Naive thymus-derived CD4-positive, alpha-beta T cell (primary cell): ENCODE measurements around the gene TUBGCP6. TPM values are rescaled to one million over a fixed set of nuclear protein-coding genes. Genes with fewer than 3 reads are reported as not detected.

Experiments
- ATAC-seq: fragments of 150-1000 bp; cut with Tn5 transposase; 2 replicates; pipeline ENCODE4 v1.10.0; 2021; ENCODE audit warnings: mild to moderate bottlenecking, moderate library complexity
- CTCF ChIA-PET: fragments of 350-600 bp; sonication (Branson Sonifier 250); formaldehyde crosslinking; loops from one replicate; lab custom pipeline; 2021; ENCODE audit warnings: antibody characterized with exemption; lab: Charles Lee
- POLR2A ChIA-PET: fragments of 350-600 bp; sonication (Branson Sonifier 250); formaldehyde crosslinking; loops from one replicate; lab custom pipeline; 2021; ENCODE audit warnings: antibody characterized with exemption, inconsistent platforms; lab: Charles Lee
- DNase-seq, 9 donors: peaks; one replicate each; pipeline versions ENCODE4 v3.0.0 to v3.0.0-alpha.2; 2020 to 2022; ENCODE audit warnings: mixed read lengths in 1 of 9
- H3K27ac ChIP-seq: one replicate; pipeline ENCODE4 v1.7.0; 2013; ENCODE audit warnings: mild to moderate bottlenecking, low read depth, low read length, moderate library complexity
- H3K27me3 ChIP-seq, 2 donors: one replicate each; pipeline ENCODE4 v1.7.0; 2013; ENCODE audit warnings: low read length in 2 of 2, mild to moderate bottlenecking in 2 of 2, moderate library complexity in 2 of 2; ENCODE audit not compliant: control insufficient read depth in 2 of 2, insufficient read depth in 2 of 2
- H3K36me3 ChIP-seq, 3 experiments: 1 replicate in 2 of 3; 2 replicates in 1 of 3; pipeline ENCODE4 v1.7.0; 2013; ENCODE audit warnings: low read length in 3 of 3, mild to moderate bottlenecking in 3 of 3, moderate library complexity in 1 of 3; ENCODE audit not compliant: insufficient read depth in 3 of 3, control insufficient read depth in 2 of 3
- H3K4me1 ChIP-seq, 2 donors: one replicate each; pipeline ENCODE4 v1.7.0; 2013; ENCODE audit warnings: low read length in 2 of 2, mild to moderate bottlenecking in 2 of 2, moderate library complexity in 1 of 2; ENCODE audit not compliant: control insufficient read depth in 2 of 2, insufficient read depth in 2 of 2
- H3K4me3 ChIP-seq: 2 replicates; pipeline ENCODE4 v1.7.0; 2013; ENCODE audit warnings: mild to moderate bottlenecking, low read length
- H3K9me3 ChIP-seq, 3 experiments: 1 replicate in 2 of 3; 2 replicates in 1 of 3; pipeline ENCODE4 v1.7.0; 2013; ENCODE audit warnings: low read length in 3 of 3; ENCODE audit not compliant: control insufficient read depth in 2 of 3
- H3K27ac Mint-ChIP-seq, 9 donors: one replicate each; pipeline ENCODE4 v1.8.0; 2020 to 2022; ENCODE audit warnings: mixed read lengths in 9 of 9, mild to moderate bottlenecking in 8 of 9, moderate library complexity in 5 of 9, inconsistent platforms in 2 of 9
- H3K27me3 Mint-ChIP-seq, 5 donors: one replicate each; pipeline ENCODE4 v1.8.0; 2021 to 2022; ENCODE audit warnings: mixed read lengths in 5 of 5, mild to moderate bottlenecking in 1 of 5
- H3K36me3 Mint-ChIP-seq, 5 donors: one replicate each; pipeline ENCODE4 v1.8.0; 2020 to 2022; ENCODE audit warnings: mixed read lengths in 5 of 5, mild to moderate bottlenecking in 3 of 5, inconsistent platforms in 1 of 5
- H3K4me1 Mint-ChIP-seq, 7 donors: one replicate each; pipeline ENCODE4 v1.8.0; 2020 to 2022; ENCODE audit warnings: mixed read lengths in 7 of 7, mild to moderate bottlenecking in 3 of 7, inconsistent platforms in 1 of 7
- H3K4me3 Mint-ChIP-seq, 10 donors: one replicate each; pipeline ENCODE4 v1.8.0; 2020 to 2022; ENCODE audit warnings: mild to moderate bottlenecking in 10 of 10, mixed read lengths in 10 of 10, moderate library complexity in 6 of 10, inconsistent platforms in 2 of 10
- H3K9me3 Mint-ChIP-seq, 11 donors: one replicate each; pipeline ENCODE4 v1.8.0; 2020 to 2022; ENCODE audit warnings: mixed read lengths in 11 of 11, mild to moderate bottlenecking in 4 of 11, inconsistent platforms in 1 of 11, moderate library complexity in 1 of 11
- intact Hi-C, 2 donors: fragments of 100-400 bp; cut with micrococcal nuclease; formaldehyde crosslinking; loops; one replicate each; pipeline ENCODE4 v1.15.1; 2023
- polyA plus RNA-seq, 2 donors: library from polyadenylated mRNA; unstranded; fragments of 300-500 nt; fragmentation: Illumina TruSeq; gene quantifications; one replicate each; pipeline ENCODE4 v1.2.3, GENCODE V29; 2021
- total RNA-seq, 6 experiments: library from RNA in 5 of 6; stranded (reverse) in 5 of 6; gene quantifications; 1 replicate in 5 of 6; 2 replicates in 1 of 6; pipeline ENCODE4 v1.2.3 and lab custom pipeline; 2021 to 2026

Gene TUBGCP6
- total and polyA plus RNA-seq, 7 experiments from 2014 or later = 15.2 to 146 (median 123) TPM

- DNase-seq (no peak), ATAC-seq (no peak)
- Histone ChIP-seq H3K27me3 (no peaks in the 10 kb centered on the region), H3K4me3 (peak overlapping the region; percentile 83), H3K36me3 (no peaks in the 10 kb centered on the region), H3K9me3 (no peaks in the 10 kb centered on the region), H3K4me1 (peaks cover 27 to 28% of the 10 kb centered on the region in 2 donors), H3K27ac (peak overlapping the region; percentile 57)
- intact Hi-C loops = loop anchor here in 1 of 2 donors (1.0 kb wide), 2 partner anchors 15 to 36 kb away; no protein-coding TSS in a partner anchor
- Mint-ChIP-seq H3K4me1 (peaks cover 8 to 35% (median 23%) of the 10 kb centered on the region in 7 donors), H3K36me3 (peaks cover 0 to 2% (median 0%) of the 10 kb centered on the region in 5 donors), H3K4me3 (peak overlapping the region in 7 of 10 donors; percentile 54 to 96 (median 87)), H3K9me3 (no peaks in the 10 kb centered on the region), H3K27me3 (peaks cover 0 to 6% (median 0%) of the 10 kb centered on the region in 5 donors), H3K27ac (no peak overlapping the region)
- POLR2A ChIA-PET = interaction anchor here (0.9 kb wide), 2 partner anchors 54 to 59 kb away, joined by 3 read pairs; no protein-coding TSS in a partner anchor
- CTCF ChIA-PET = interaction anchor here (0.5 kb wide), 1 partner anchor 148 kb away, joined by 3 read pairs; no protein-coding TSS in a partner anchor
Observed at GRCh38 chr22:50184902-50185374, 59.9 kb downstream of the TUBGCP6 start.

GRCh38 chr22:50184004-50184901 is 60.6 kb downstream of the TUBGCP6 start:
- Histone ChIP-seq H3K4me3 (no peak overlapping the region), H3K4me1 (peaks cover 20 to 22% of the 10 kb centered on the region in 2 donors), H3K27ac (no peak overlapping the region), H3K36me3 (no peaks in the 10 kb centered on the region), H3K9me3 (no peaks in the 10 kb centered on the region), H3K27me3 (no peaks in the 10 kb centered on the region)
- peaks cover 2 to 33% (median 20%) of the 10 kb centered on the region in 7 donors for H3K4me1 Mint-ChIP-seq
- POLR2A ChIA-PET = interaction anchor here (0.9 kb wide), 2 partner anchors 55 to 60 kb away, joined by 3 read pairs; no protein-coding TSS in a partner anchor
- intact Hi-C loops = no loop called here
- CTCF ChIA-PET = interaction anchor here (0.6 kb wide), 1 partner anchor 309 kb away, joined by 4 read pairs; no protein-coding TSS in a partner anchor
- no peak for DNase-seq
- no peak for ATAC-seq
- peaks cover 0 to 6% (median 5%) of the 10 kb centered on the region in 5 donors for H3K27me3 Mint-ChIP-seq
- H3K36me3 Mint-ChIP-seq = peaks cover 0 to 2% (median 0%) of the 10 kb centered on the region in 5 donors
- H3K4me3 Mint-ChIP-seq = peak overlapping the region; percentile 54 to 79 (median 72)
- H3K9me3 Mint-ChIP-seq = no peaks in the 10 kb centered on the region
- H3K27ac Mint-ChIP-seq = peak overlapping the region in 2 of 9 donors; percentile 58 to 75

- Mint-ChIP-seq H3K27ac (peak overlapping the region in 2 of 9 donors; percentile 55 to 75), H3K36me3 (peaks cover 0 to 2% (median 0%) of the 10 kb centered on the region in 5 donors)
- CTCF ChIA-PET = no interaction called here
Observed at GRCh38 chr22:50183141-50183971, 61.5 kb downstream of the TUBGCP6 start.

GRCh38 chr22:50182176-50183081 is 62.4 kb downstream of the TUBGCP6 start:
- Histone ChIP-seq H3K27me3 (no peaks in the 10 kb centered on the region), H3K27ac (no peak overlapping the region), H3K4me3 (no peak overlapping the region), H3K9me3 (no peaks in the 10 kb centered on the region), H3K4me1 (peaks cover 9 to 13% of the 10 kb centered on the region in 2 donors), H3K36me3 (no peaks in the 10 kb centered on the region)
- POLR2A ChIA-PET = interaction anchor here (1.2 kb wide), 1 partner anchor 9 kb away, joined by 5 read pairs; no protein-coding TSS in a partner anchor
- CTCF ChIA-PET = no interaction called here
- H3K9me3 Mint-ChIP-seq = peaks cover 0 to 1% (median 0%) of the 10 kb centered on the region in 11 donors
- peak overlapping the region in 1 of 9 donors; percentile 55 for H3K27ac Mint-ChIP-seq
- peak in 1 of 9 donors; percentile 6 for DNase-seq
- no peak for ATAC-seq
- peaks cover 0 to 8% (median 6%) of the 10 kb centered on the region in 5 donors for H3K27me3 Mint-ChIP-seq
- H3K4me3 Mint-ChIP-seq = no peak overlapping the region
- H3K36me3 Mint-ChIP-seq = peaks cover 0 to 1% (median 0%) of the 10 kb centered on the region in 5 donors
- intact Hi-C loops = loop anchor here in 1 of 2 donors (1.0 kb wide), 1 partner anchor 7 kb away; no protein-coding TSS in a partner anchor
- peaks cover 0 to 22% (median 14%) of the 10 kb centered on the region in 7 donors for H3K4me1 Mint-ChIP-seq

More at GRCh38 chr22:50183141-50183971, 61.5 kb downstream of the TUBGCP6 start:
- H3K4me3 ChIP-seq = no peak overlapping the region
- Mint-ChIP-seq H3K27me3 (peaks cover 0 to 6% (median 5%) of the 10 kb centered on the region in 5 donors), H3K4me3 (peak overlapping the region in 6 of 10 donors; percentile 28 to 71 (median 56)), H3K9me3 (no peaks in the 10 kb centered on the region), H3K4me1 (peaks cover 0 to 26% (median 15%) of the 10 kb centered on the region in 7 donors)
- POLR2A ChIA-PET = no interaction called here
- H3K4me1 ChIP-seq = peaks cover 13 to 14% of the 10 kb centered on the region in 2 donors
- H3K36me3 ChIP-seq = no peaks in the 10 kb centered on the region
- no peak for ATAC-seq
- no peak for DNase-seq
- H3K27me3 ChIP-seq = no peaks in the 10 kb centered on the region
- H3K9me3 ChIP-seq = no peaks in the 10 kb centered on the region
- intact Hi-C loops = loop anchor here in 1 of 2 donors (1.0 kb wide), 1 partner anchor 8 kb away; no protein-coding TSS in a partner anchor
- no peak overlapping the region for H3K27ac ChIP-seq

GRCh38 chr22:50180727-50181521 is 63.9 kb downstream of the TUBGCP6 start:
- DNase-seq (no peak), ATAC-seq (no peak)
- ChIA-PET CTCF (no interaction called here), POLR2A (no interaction called here)
- H3K27ac ChIP-seq = no peak overlapping the region
- H3K4me1 ChIP-seq = peaks cover 0 to 5% of the 10 kb centered on the region in 2 donors
- no peaks in the 10 kb centered on the region for H3K36me3 Mint-ChIP-seq
- H3K9me3 ChIP-seq = no peaks in the 10 kb centered on the region
- H3K4me1 Mint-ChIP-seq = peaks cover 0 to 14% (median 8%) of the 10 kb centered on the region in 7 donors
- no peak overlapping the region for H3K4me3 ChIP-seq
- H3K27me3 ChIP-seq = no peaks in the 10 kb centered on the region
- H3K27ac Mint-ChIP-seq = no peak overlapping the region
- H3K27me3 Mint-ChIP-seq = peaks cover 0 to 14% (median 6%) of the 10 kb centered on the region in 5 donors
- H3K9me3 Mint-ChIP-seq = peaks cover 0 to 3% (median 0%) of the 10 kb centered on the region in 11 donors
- no peaks in the 10 kb centered on the region for H3K36me3 ChIP-seq
- no peak overlapping the region for H3K4me3 Mint-ChIP-seq
- intact Hi-C loops = no loop called here
